ENCODE results near the gene HTT. TPM values are rescaled to one million over a fixed set of nuclear protein-coding genes. Genes with fewer than 3 reads are reported as not detected.
"Not testable (repeated sequence)": the region's sequence is repeated elsewhere in the genome, so short reads cannot be mapped to it uniquely, and the experiment has no call there.

The HTT gene
- total RNA-seq, 1 donor from 2014 or later, result 48.0 TPM

DNA sequence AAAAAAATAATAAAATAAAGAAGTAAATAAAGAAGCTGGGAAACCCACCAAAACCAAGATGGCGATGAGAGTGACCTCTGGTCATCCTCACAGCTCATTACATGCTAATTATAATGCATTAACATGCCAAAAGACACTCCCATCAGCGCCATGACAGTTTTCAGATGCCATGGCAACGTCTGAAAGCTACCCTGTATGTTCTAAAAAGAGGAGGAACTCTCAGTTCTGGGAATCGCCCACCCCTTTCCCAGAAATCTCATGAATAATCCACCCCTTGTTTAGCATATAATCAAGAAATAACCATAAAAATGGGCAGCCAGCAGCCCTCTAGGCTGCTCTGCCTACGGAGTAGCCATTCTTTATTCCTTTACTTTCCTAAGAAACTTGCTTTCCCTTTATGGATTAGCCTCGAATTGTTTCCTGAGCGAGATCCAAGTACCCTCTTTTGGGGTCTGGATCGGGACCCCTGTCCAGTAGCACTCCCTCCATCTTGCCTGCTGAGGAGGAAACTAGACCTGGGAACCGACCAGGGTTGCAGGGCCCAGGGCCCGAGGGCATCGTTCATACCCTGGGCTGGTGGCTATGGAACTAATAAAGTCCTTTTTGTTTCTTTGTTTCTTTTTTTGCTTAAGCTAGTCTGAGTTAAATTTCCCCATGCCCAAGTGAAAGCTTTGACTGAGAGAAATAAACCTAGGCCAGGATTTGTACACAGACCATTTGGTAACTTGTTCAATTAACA is 31.0 kb upstream of the HTT start:
- H3K36me3 Mint-ChIP-seq, result no peaks in the 10 kb centered on the region
- no peak overlapping the region for H3K27ac Mint-ChIP-seq
- DNase-seq (ENCODE audit: extremely low spot score, unreplicated experiment), result no peak
- no peak overlapping the region for H3K4me3 Mint-ChIP-seq
- H3K27me3 Mint-ChIP-seq, result no peaks in the 10 kb centered on the region
- TF ChIP-seq, protein P1, sequence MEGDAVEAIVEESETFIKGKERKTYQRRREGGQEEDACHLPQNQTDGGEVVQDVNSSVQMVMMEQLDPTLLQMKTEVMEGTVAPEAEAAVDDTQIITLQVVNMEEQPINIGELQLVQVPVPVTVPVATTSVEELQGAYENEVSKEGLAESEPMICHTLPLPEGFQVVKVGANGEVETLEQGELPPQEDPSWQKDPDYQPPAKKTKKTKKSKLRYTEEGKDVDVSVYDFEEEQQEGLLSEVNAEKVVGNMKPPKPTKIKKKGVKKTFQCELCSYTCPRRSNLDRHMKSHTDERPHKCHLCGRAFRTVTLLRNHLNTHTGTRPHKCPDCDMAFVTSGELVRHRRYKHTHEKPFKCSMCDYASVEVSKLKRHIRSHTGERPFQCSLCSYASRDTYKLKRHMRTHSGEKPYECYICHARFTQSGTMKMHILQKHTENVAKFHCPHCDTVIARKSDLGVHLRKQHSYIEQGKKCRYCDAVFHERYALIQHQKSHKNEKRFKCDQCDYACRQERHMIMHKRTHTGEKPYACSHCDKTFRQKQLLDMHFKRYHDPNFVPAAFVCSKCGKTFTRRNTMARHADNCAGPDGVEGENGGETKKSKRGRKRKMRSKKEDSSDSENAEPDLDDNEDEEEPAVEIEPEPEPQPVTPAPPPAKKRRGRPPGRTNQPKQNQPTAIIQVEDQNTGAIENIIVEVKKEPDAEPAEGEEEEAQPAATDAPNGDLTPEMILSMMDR (conservative IDR thresholded peaks at IDR 0.05), result no peak
- no peaks in the 10 kb centered on the region for H3K9me3 Mint-ChIP-seq
- H3K4me1 Mint-ChIP-seq (ENCODE audit: unreplicated experiment), result peaks cover 5% of the 10 kb centered on the region

DNA sequence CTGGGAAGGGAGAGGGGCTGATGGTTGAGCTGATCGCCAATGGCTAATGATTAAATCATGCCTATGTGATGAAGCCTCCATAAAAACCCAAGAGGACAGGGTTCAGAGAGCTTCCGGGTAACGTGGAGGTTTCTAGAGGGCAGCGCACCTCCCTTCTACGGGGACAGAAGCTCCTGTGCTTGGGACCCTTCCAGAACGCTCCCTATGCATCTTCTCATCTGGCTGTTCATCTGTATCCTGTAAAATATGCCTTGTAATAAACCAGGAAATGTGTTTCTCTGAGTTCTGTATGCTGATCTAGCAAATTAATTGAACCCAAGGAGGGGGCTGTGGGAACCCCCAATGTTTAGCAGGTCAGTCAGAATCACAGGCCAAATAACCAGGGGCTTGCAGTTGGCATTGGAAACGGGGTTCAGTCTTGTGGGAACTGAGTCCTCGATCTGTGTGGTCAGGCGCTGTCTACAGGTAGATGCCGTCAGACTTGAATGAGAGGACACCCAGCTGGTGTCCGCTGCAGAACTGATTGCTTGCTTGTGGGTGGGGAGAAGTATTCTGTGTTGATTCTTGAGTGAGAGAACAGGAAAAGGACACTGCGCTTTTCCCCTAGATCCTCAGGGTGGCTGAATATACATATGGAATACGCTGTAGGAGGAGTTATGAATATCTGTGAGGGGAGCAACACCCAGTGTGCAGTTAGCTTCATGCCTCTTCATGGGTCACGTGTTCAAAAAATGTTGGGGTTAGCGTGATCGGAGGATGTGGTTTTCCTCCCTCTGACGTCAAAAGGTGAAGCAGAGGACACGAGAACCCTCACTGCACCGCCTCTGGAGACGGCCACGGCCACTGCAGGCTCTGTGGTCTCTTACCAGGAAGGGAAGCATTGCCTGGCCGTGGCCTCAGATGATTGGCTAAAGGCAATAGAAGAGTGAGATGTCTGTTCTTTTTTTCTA is 29.3 kb upstream of the HTT start:
- TF ChIP-seq, protein P1 (conservative IDR thresholded peaks at IDR 0.05), result no peak
- Mint-ChIP-seq H3K27me3 (peaks cover 8% of the 10 kb centered on the region), H3K9me3 (no peaks in the 10 kb centered on the region), H3K4me3 (no peak overlapping the region), H3K27ac (no peak overlapping the region), H3K4me1 (ENCODE audit: unreplicated experiment) (peaks cover 5% of the 10 kb centered on the region), H3K36me3 (no peaks in the 10 kb centered on the region)
- no peak for DNase-seq (ENCODE audit: extremely low spot score, unreplicated experiment)

DNA sequence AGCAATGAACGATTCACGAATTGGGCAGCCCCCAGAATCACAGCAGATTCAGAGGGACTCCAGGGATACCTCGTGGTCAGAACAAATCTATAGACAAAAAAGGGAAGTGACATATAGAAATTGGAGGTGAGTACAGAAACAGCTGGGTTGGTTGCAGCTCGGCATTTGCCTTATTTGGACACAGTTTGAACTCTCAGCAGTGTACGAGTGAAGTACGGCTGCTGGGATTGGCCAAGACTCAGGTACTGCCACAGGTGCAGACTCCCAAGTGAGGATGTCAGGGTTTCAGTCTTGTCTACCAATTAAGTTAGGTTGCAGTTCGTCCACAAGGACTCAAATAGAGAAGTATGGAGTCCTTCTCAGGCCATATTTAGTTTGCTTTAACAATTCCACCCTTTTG is 28.3 kb upstream of the HTT start:
- Mint-ChIP-seq H3K27me3 (peaks cover 11% of the 10 kb centered on the region), H3K36me3 (no peaks in the 10 kb centered on the region), H3K27ac (no peak overlapping the region), H3K4me1 (ENCODE audit: unreplicated experiment) (peaks cover 5% of the 10 kb centered on the region), H3K9me3 (no peaks in the 10 kb centered on the region), H3K4me3 (no peak overlapping the region)
- TF ChIP-seq, protein P1 (conservative IDR thresholded peaks at IDR 0.05), result no peak
- DNase-seq (ENCODE audit: extremely low spot score, unreplicated experiment), result no peak

DNA sequence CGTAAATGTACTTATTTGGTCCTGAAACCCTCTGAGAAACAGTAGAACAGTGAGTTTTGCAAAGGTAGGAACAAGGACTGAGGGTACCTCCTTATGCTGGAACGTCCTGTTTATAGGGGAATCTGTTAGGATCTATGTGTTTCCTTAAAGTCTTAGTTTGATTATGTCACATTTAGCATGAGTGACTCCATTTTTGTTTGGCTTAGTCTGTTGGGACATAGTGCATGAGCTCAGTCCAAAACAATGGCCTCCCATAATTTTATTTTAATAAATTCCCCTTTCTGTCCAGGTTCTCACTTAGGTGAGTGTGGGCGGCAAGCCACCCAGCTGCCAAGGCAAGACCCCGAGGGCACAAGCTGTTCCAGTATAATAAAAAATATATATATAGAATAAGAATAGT is 27.9 kb upstream of the HTT start:
- TF ChIP-seq, protein P1 (conservative IDR thresholded peaks at IDR 0.05), result no peak
- peaks cover 5% of the 10 kb centered on the region for H3K4me1 Mint-ChIP-seq (ENCODE audit: unreplicated experiment)
- DNase-seq (ENCODE audit: extremely low spot score, unreplicated experiment), result no peak
- H3K9me3 Mint-ChIP-seq, result no peaks in the 10 kb centered on the region
- H3K36me3 Mint-ChIP-seq, result no peaks in the 10 kb centered on the region
- H3K27ac Mint-ChIP-seq, result no peak overlapping the region
- H3K4me3 Mint-ChIP-seq, result no peak overlapping the region
- peaks cover 12% of the 10 kb centered on the region for H3K27me3 Mint-ChIP-seq

GRCh38 chr4:3047464-3048286 is 26.8 kb upstream of the HTT start:
- no peaks in the 10 kb centered on the region for H3K9me3 Mint-ChIP-seq
- H3K4me1 Mint-ChIP-seq (ENCODE audit: unreplicated experiment), result peaks cover 5% of the 10 kb centered on the region
- H3K27ac Mint-ChIP-seq, result no peak overlapping the region
- peaks cover 14% of the 10 kb centered on the region for H3K27me3 Mint-ChIP-seq
- no peak overlapping the region for H3K4me3 Mint-ChIP-seq
- DNase-seq (ENCODE audit: extremely low spot score, unreplicated experiment), result no peak
- H3K36me3 Mint-ChIP-seq, result no peaks in the 10 kb centered on the region
- TF ChIP-seq, protein P1 (conservative IDR thresholded peaks at IDR 0.05), result peak; percentile 85

DNA sequence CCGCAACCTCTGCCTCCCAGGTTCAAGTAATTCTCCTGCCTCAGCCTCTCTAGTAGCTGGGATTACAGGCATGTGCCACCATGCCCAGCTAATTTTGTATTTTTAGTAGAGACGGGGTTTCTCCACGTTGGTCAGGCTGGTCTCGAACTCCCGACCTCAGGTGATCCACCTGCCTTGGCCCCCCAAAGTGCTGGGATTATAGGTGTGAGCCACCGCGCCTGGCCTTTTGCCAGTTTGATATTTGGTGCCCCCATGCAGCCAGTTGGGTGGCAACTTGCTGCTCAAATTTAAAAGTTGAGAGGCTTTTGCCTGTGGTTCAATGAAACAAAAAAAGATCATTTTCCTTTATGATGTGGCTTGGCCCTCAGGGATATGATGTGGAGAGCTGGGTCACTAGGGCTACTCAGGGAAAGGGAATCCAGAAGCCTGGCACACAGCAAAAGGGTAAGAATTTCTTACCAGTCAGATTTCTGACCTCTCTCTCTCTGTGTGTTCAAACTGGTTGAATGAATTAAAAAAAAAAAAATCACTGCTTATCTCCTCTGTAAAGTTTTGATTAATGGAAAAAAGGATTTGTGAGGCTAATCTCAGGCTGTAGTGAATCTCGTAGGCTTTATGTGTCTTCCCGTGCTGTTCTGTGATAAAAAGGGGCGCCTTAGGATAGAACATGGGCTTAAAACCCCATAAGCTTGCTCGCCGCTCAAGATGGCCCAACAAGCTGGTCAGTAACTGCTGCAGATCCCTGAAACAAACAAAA is 23.2 kb upstream of the HTT start:
- H3K27me3 Mint-ChIP-seq, result peaks cover 14% of the 10 kb centered on the region
- not testable (repeated sequence) for H3K4me1 Mint-ChIP-seq (ENCODE audit: unreplicated experiment); H3K27ac Mint-ChIP-seq; H3K36me3 Mint-ChIP-seq; H3K4me3 Mint-ChIP-seq; H3K9me3 Mint-ChIP-seq; DNase-seq (ENCODE audit: extremely low spot score, unreplicated experiment)

Data from type B pancreatic cell (in vitro differentiated cells).